HG03060 (cell line): ENCODE results near the gene SLC35F5.
"Not testable (repeated sequence)": the region's sequence is repeated elsewhere in the genome, so short reads cannot be mapped to it uniquely, and the experiment has no call there.

ENCODE experiments used
- ATAC-seq: cut with Tn5 transposase; IDR thresholded peaks from one replicate; pipeline ENCODE4 v1.9.1; 2021; ENCODE audit warnings: low read depth, moderate number of reproducible peaks; ENCODE audit not compliant: unreplicated experiment

SLC35F5 gene

DNA sequence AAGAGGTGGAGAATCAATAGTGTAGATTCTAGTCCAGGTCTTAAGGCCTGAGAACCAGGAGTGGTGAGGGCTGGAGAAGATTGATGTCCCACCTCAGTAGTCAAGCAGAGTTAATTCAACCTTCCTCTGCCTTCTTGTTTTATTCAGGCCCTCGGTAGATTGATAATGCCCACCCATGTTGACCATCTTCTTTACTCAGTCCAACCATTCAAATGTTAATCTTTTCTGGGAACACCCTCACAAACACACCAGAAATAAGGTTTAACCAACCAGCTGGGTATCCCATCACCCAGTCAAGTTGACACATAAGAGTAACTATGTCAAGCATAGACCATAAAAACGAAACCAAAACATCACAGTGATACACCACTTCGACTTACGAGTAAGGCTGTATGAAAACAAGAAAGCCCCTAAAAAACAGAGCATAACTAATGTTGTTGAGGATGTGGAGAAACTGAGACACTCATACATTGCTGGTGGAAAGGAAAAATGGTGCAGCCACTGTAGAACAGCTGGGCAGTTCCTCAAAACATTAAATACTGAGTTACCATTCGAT is 57.5 kb downstream of the SLC35F5 start:
- ATAC-seq = no peak

DNA sequence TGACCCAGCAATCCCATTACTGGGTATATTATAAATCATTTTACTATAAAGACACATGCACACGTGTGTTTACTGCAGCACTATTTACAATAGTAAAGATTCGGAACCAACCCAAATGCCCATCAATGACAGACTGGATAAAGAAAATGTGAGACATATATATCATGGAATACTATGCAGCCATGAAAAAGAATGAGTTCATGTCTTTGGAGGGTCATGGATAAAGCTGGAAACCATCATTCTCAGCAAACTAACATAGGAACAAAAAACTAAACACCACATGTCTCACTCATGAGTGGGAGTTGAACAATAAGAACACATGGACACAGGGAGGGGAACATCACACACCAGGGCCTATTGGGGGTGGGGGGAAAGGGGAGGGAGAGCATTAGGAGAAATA is 58.2 kb downstream of the SLC35F5 start:
- ATAC-seq = not testable (repeated sequence)

GRCh38 chr2:113697516-113697915 is 58.9 kb downstream of the SLC35F5 start:
- ATAC-seq = no peak

DNA sequence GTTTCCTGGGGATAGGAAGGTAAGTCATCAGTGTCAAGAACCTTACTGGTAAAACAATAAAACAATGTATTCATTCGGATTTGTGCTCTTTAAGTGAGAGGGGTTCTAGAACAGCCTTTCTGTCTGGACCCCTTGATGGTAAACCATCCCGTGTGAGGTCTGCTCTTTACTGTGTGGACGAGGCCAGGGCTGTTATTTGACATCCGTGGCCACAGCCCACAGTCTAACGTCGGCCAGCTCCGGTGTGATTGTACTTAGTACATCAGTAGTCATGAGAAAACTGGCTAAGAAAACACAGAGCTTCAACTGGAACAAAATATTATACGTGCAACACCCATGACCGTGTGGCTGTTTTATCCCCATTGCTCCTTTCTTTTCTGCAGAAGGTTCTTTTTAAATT is 62.0 kb downstream of the SLC35F5 start:
- ATAC-seq = no peak

GRCh38 chr2:113692698-113693428 is 63.6 kb downstream of the SLC35F5 start:
- peak; percentile 75 for ATAC-seq

- not testable (repeated sequence) for ATAC-seq
Observed at GRCh38 chr2:113690871-113691270, 65.6 kb downstream of the SLC35F5 start.

DNA sequence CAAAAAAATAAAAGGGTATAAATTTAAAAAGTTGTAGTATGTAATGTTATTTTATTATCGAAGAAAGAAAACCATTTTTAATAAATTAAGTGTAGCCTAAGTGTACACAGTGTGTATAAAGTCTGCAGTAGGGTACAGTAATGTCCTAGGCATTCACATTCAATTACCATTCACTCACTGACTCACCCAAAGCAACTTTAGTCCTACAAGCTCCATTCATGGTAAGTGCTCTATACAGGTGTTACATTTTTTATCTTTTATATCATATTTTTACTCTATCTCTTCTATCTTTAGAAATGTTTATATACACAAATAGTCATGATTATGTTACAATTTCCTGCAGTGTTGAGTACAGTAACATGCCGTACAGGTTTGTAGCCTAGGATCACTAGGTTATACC is 69.9 kb downstream of the SLC35F5 start:
- no peak for ATAC-seq

GRCh38 chr2:113685471-113685870 is 71.0 kb downstream of the SLC35F5 start:
- no peak for ATAC-seq

DNA sequence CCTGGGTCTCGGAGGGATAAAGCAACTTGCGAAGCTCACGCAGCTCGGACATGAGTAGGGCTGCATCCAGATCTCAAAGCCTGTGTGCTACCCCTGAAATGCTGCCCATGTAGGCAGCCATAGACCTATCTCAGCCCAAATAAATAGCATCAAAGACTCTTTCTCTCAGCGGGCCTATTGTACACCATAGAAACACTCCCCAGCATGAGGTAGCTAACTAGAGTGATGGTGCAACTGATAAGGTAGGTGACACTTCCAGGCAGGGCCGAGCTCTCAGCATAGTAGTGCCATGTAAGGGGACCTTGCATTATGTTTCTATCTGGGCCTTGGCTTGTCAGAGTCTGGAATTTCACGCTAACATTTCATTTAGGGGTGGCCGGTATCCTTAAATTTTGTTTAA is 77.0 kb downstream of the SLC35F5 start:
- ATAC-seq = no peak

DNA sequence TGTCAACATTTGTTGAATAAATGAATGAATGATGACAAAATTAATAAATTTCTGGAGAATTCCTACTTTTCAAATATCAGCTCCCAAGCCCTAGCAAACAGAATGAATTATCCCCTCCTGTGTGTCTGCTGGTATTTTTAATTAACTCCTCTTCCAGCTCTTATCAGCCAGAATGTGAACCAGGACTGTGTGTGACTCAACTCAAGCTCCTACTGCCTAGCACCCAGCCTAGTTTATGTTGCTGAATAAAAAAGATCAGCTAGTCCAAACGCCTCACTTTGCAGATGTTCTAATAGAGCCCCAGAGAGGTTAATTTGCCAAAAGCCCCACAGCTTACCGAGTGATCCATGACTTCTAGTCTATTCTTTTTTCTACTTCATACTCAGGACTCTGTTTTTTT is 79.1 kb downstream of the SLC35F5 start:
- no peak for ATAC-seq

DNA sequence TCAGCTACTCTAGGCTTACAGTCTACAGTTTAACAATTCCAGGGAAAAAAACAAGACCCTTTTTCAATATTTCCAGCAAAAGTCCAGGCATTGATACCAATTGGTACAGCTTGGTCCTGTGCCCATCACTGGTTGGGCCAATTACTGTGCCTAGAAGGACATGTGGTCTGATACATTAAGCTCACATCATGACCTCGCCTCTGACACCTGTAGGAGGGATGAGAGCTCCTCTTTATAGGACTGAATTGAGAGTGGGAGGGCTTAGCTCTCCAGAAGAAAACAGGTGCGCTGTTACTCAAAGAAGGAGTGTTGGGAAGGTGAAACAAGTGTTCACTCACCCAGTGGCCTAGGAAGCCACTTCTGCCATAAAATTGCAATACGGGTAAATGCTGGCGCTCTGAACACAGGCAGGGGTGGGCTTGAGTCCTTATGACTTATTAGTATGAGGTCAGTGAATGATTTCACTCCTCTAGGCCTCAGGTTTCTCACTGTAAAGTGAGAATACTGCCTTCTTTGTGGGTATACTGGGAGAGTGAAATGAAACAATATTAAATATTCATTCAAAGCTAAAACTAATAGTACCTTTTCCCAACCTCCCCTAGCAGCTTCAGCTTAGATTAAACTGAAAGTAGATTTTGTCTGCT is 79.7 kb downstream of the SLC35F5 start:
- no peak for ATAC-seq

GRCh38 chr2:113675875-113676274 is 80.6 kb downstream of the SLC35F5 start:
- no peak for ATAC-seq

DNA sequence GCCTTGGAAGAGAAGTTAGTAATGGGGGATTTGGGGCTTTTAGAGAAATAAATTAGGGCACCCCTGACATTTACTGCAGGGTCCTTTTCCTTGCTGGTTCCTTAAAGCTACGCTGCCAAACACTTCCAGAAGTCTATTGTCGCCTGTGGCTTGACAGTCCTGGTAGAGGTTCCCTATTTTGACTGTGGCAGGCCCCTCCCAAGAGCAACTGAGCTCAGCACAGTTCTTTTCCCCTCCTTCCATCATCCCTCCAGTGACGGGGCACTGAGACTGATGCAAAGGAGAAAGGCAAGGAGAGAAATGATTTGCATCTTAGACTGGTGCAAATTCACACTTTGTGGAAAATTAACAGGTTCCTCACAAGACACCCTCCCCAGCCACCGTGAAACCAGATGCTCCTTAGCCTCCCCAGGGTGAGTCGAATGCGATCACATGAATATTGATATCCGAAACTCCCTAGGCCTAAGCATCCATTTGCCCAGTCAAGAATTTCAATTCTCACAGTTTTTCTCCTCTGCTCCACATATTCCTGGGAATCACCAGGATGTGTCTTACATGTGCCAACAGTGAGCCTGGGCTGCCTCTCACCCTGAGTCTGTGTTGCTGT is 84.0 kb downstream of the SLC35F5 start:
- ATAC-seq = no peak

DNA sequence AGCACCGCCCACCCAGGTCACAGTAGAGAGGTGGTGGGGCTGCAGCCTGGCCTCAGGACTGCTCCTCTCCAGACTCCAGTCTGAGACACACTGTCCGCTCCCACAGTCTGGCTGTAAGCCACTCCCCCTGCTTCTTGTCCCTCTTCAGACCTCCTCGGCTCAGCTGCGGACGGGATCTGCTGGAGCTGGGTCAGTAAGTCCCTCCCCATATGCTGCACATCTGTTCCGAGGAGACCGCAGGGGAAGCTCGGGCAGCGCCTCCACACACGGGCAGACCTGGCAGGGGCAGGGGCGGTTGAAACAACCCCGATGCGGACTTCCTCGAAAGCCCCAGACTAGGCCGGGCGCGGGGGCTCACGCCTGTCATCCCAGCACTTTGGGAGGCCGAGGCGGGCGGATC is 87.4 kb downstream of the SLC35F5 start:
- ATAC-seq = not testable (repeated sequence)

DNA sequence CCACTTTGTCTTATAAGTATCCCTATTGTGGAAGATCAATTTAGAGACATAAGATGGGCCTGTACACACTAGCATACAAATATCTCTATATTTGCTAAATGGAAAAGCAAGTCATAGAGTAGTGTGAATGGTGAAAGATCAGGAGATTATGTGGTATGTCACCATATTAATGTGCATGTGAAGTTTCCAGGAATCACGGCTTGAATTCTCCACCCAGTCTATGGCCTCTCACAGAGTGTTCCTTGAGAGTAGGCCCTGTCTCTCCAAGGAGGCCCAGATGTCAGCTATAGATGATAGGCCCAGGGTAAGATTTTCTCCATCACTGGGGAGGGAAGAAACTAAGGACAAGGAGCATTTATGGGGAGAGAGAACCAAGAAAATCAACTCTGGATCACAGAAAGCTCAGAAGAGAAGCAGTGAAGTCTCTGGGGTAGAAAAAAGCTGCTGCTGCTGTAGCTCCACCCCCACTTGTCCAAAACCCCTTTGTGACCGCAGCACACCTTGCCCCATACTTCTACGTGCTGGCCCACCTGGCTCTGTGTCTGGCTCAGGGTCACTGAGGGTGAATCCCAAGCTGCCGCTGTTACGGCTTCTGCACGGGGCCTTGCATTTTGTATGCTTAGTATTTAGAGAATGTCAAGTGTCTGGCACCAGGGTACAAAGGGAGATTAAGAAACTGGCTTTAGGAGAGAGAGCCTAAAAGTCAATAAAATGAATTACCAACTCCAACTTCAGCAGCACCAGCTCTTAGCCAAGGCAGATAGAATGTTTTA is 91.5 kb downstream of the SLC35F5 start:
- ATAC-seq = not testable (repeated sequence)

DNA sequence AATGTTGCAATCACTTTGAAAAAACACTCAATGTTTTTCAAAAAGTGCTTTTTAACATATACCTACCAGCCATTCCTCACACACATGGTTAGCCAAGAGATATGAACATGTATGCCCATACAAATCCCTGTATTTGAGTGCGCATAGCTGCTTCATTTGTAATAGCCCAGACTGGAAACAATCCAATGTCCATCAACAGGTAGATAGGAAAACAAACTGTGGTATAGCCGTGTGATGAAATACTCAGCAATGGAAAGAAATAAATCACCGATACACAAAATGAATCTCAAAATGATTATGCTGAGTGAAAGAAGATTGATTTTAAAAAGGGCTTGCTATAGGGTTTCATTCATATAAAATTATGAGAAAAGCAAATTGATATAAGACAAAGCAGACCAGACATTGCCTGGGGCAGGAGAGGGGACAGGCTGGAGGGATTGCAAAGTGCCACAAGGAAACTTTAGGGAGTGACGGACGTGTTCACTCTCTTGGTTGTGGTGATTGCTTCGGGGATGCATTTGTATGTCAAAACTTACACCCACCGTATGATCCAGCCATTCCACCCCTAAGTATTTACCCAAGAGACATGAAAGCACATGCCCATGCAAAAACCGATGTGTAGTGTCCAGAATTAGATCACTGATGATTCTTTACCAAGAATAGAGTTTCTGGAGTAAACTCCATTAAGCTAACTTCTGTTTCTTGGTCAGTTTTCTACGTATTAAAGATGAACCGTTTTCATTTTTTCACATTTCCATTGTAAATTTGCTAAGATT is 93.0 kb downstream of the SLC35F5 start:
- not testable (repeated sequence) for ATAC-seq
